Stromal cell of bone marrow (primary cell): ENCODE results near the gene DAB2IP.
A peak's percentile ranks its signal among the peaks of the same experiment; 100 is the strongest.
"Not testable (repeated sequence)": the region's sequence is repeated elsewhere in the genome, so short reads cannot be mapped to it uniquely, and the experiment has no call there.

ENCODE experiments used
- DNase-seq: peaks from one replicate; pipeline ENCODE4 v3.0.0-alpha.2; 2012; ENCODE audit warnings: low read depth

DAB2IP gene

DNA sequence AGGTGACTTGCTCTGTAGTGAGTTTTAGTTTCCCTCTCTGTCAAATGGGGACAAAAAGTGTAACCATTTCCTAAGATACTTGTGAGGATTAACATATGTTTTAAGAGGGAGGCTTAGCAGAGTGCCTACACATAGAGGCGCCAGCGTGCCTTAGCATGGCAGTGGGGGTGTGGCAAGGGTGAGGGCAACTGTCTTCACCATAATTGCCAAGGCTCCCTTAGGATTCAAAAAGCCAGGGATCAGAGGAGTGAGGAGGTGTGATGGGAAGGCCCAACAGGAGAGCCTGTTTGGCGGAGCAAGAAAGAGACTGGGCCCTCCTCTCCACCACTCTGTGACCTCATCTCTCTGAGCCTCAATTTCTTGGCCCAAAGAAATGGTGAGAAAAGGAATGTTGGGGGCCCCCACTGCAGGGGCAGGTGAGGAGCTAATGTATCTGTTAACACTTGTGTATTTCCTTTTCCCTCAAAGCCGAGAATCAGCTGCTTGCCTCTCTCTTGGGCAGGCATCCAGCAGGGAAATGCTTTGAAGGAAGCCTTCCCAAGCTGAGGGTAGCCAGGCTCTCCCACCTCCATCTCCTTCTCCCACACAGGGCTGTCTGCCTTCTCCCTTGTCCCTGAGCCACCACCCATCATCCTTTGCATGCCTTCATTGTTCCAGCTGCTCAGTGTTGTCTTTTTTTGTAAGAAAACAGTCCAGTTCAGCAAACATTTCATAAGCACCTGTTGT, 76.0 kb downstream of the DAB2IP start:
- no peak for DNase-seq

DNA sequence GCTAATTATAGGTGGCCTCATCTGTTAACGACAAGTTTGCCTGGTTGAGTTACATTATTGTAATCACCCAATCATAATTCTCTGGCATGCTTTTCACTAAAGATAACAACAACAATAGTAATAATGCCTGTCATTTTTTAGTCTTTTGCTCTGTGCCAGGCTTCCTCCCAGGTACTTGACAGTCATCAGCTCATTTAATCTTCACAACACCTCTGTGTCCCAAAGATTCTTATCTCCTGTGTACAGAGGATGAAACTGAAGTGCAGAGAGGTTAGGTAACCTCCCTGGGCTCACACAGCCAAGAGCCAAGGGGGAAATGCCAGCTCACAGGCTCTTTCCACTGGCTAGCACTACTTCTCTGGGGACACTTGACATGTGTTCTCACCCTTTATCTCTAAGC, 77.5 kb downstream of the DAB2IP start:
- no peak for DNase-seq

DNA sequence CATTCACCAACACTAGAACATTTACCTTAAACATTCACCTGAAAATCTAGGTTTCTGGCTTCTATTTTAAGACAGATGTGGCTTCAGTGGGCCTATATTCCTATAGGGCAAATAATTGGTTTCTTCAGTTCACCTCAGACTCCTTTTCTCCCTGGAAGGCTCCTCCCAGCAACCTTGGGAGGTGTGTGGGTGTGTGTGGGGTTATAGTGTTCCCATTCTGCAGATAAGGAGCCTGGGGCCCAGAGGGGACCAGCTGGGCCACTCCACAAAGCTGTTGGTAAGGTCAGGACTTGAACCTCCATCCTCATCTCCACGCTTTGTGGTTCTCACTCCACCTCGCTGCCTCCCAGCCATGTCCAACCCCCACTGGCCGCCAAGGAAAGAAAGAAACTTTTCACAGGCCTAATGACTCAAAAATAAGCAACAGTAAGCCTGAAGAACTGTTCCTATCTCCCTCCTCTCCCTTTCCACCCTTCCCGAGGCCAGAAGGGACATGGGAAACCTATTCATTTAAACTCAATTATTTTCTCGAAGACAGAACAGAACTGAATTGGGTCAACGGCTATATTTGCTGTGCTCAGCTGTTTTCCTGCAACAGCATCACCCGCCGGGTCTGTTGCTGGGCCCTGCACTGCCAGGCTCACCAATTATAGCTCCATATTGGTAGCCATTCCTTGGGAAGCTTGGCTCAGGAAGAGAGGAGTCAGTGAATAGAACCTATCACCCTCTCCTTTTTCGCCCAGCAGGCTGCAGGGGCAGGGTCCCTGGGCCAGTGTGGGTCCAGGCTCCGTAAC, 78.5 kb downstream of the DAB2IP start:
- no peak for DNase-seq

DNA sequence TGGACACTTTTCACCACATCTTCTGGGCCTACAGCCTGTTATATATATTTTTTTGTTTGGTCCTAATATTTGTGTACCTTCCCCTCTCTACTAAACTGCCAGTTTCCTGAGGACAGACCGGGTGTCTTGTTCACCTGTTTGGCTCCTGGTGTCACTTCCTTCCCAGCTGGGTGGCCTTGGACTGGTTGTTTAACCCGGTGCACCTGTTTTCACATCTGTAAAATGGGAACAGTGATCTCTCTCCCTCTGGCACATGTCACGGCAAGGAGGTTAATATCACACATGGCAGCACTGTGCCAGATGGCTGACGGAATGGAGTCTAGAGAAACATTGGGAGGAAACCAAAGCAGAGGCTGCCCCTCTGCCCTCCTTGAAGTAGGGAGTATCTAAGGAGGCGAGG, 79.7 kb downstream of the DAB2IP start:
- no peak for DNase-seq

DNA sequence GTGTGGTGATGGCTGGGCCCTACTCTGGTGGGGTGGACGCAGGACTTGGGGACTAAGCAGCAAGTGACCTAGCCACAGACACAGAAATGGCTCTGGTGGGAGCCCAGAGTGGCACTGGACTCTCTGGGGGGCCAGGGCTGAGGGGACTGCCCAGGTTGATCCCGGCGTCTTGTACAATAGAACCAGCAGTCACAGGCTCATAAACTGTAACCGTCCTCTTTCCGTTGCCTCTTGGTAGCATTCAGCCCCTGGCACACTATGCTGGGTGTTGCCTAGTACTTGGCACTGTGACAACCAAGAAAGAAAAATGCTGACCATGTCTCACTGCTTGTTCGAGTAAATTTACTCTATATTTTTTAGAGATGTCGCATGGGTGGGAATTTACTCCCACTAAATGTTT, 80.5 kb downstream of the DAB2IP start:
- no peak for DNase-seq

DNA sequence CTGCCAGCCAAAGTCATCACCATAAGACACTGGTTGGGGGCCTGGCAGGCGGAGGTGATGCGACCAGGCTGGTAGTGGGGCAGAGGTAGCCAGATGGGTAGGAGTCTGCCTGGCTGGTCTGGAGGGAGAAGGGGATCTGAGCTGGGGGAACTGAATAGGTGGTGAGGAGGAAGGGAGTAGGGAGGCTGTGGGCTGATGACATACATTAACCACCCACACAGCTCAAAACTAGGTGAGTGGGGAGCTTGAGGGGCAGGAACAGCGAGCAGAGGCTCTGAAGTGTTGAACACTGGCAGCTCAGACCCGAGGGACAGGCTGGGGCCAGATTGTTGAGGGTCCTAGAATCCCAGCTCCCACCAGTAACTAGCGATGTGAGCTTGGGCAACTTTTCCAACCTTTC, 81.0 kb downstream of the DAB2IP start:
- no peak for DNase-seq

DNA sequence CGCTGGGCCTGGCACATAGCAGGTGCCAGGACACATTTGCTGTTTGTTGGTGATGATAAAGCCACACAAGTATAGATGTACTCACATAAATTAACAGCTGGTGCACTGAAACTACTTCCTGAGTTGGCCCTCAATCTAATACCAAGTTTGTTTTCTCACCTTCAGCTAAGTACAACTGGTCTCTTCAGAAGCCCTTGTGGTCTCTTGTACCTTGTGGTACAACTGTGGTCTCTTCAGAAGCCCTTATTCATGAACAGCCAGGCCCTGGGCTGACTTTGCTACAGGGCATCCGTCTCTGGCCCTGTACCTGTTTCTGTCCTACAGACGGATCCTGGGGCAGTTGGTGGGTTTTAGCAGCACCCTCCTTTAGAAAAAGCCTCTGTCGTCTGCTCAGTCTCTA, 81.5 kb downstream of the DAB2IP start:
- DNase-seq, result no peak

DNA sequence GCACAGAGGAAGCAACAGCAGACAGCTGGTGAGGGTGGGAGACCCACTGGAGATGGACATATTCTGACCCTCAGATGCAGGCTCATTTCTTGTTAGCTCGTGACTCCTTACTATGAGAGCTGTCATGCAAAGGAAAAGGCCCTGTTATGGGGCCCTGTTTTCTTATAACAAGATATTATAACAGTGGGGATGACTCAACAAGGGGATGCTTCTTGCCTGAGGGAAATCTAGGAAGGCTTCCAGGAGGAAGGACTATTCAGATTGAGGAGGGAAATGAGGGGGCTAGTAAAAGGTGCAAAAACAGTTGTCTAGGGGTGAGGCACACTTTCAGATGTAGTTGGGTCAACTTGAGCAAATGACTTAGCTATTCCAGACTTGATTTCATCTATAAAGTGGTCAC, 83.0 kb downstream of the DAB2IP start:
- DNase-seq, result no peak

DNA sequence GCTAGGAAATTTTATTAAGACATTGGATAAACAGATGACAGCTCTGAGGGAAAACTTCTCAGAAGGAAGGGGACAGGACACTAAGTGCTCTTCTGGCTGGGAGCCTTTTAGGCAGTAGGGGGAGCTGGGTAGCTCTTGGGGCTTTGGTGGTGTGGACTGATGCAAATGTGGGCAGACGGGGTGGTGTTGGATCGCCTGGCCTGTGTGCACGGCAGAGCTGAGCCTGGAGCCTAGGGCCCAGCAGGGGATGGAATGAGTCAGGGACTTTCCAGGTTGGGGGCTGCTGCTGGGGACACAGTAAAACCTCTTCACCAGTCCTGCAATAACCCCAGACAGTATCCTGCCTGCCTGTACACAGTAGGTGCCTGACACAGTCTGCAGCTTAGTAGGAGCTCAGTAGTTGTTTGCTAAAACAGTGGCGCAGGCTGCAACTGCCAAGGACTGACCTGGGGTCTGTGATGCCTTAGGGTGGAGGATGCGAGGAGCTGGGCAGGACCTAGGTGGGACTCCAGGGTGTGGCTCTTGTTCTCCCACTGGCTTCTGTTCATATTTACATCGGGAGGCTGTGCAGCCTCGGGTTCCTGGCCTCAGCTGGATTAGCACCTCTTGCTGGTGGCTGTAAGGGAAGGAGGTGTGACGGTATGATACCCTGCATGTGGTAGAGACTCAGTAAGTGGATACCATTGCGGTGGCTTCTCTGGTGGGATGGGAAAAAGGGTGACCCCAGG, 83.8 kb downstream of the DAB2IP start:
- no peak for DNase-seq

DNA sequence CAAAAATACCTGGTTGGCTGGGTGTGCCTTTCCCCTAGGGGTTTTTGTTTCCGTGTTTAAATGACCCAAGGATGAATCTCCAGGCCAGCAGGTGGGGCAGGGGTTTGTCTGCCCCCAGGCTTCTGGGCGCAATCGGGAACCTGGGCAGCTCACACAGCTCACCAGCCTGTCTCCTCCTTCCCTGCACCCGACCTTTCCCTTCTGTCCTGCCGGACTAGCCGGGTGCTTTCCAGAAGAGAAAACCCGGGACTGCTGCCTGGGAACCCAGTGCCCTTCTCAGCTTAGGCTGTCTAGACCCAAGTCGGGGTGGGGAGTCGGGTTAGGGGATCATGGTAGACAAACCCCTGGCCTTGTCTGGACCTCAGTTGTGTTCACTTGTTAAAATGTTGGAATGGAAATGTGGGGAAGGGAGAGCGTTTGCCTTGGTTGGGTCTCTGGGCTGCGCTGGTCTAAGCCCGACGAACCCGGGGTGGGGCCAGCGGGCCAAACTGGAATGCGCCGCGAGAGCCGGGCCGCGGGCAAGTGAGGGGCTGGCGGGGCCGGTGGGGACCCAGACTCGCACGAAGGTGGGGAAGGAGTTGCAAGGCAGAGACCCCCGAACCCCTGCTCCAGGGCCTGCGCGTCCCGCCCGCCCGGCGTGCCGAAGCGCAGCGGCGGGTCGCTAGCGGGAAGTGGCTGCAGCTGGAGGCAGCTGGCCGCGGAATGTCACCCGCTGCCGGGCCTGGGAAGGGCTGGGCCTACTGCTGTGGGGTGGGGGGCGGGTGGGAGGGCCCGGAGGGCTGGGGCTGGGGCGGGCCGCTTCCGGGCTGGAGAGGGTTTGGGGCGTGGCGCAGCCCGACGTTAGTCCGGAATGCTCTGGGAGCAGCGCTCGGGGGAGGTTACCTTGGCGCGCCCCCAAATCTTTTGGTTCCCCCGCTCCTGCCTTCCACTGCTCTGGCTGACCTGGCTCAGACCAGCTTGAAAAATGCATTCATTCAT, 84.6 kb downstream of the DAB2IP start:
- no peak for DNase-seq

DNA sequence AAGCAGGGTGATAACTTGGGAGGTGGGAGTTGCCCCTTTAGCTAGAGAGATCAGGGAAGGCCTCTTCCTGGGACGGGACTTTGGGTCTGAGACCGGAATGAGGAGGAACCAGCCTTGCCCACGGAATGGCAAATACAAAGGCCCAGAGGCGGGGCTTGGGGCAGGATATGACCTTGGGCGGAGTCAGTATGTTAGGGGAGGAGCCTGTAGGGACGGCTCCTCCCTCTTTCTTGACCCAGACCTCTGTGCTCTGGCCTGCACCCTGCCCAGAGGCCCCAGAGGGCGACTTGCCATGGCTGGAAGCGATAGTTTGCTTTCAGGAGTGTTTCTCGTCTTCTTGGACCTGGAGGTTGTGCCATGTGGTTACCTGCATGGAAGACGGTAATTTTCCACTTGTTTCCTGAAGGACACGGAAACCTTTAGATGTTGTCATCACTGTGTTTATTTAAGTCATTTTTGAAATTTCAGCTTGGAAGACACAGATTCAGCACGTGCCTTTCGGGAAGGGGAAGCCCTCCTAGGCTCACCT, 85.6 kb downstream of the DAB2IP start:
- DNase-seq, result no peak

DNA sequence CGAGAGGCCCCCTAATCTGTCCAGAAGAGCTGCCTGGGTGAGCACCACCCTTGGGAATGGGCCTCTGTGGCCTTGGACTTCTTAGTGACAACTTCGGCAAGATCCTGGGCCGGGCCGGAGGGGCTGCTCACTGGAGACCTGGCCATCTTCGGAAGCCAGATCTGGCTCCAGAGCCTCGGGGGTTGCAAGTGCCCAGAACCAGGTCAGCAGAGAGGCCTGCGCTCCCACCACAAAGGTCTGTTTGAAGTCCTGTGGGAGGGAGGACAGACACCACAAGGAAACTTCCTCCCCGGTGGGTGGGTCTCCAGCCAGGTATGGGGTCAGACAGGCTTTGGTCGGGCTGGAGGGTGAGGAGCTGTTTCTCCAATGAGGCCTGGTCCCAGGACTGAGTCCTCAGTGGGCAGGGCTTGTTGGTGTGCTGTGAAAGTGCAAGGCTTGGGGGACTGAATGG, 86.1 kb downstream of the DAB2IP start:
- no peak for DNase-seq

DNA sequence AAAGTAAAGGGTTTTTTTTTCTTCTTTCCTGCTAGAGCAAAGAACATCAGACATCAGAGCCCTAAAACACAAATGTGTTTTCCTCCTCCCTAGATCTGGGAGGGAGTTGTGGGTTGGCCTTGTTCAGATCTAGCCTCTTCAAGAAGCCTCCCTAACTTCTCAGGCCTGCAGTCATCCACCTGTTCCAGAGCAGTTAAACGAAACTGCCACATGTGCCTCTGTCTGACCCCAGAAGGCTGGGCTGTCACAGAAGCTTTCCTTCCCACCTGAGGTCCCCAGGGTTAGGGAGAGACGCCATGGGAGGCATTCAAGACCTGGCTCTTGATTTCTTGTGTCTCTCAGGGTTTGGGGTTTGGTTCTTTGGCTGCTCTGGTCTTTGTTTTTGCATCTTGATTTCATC, 87.0 kb downstream of the DAB2IP start:
- no peak for DNase-seq

DNA sequence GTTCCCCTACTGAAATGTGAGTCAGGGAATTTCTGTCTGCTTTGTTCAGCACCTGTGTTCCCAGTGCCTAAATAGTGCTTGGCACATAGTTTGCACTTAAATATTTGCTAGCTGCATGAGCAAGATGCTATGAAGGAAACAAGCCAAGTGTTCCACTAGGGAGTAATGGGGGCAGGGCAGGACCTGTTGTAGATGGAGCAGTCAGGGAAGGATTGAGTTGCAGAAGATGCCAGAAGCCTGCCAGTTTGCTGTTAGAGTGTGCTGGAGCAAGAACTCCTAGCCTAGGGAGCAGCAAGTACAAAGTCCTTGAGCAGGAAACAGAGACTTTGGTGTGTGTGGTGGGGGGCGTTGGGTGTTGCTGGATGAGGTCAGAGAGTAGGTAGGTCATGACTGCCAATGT, 87.5 kb downstream of the DAB2IP start:
- DNase-seq, result no peak

DNA sequence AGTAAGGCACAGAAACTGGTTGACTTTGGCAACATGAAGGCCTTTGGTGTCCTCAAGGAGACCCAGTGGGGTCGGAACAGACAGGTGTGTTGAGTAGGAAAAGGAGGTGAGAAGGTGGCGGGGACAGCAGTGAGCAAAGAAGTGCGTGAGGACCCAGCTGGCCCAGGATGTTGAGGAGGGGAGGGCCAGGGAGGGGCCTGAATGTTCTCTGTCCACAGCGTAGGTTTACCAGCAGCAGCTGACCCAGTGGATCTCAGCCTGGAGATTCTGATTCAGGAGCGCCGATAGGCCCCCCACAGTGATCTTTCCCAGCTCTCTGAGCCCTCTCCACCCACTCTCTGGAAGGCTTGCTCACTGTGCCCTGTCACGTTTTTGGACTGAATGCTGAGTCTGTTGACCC, 88.5 kb downstream of the DAB2IP start:
- DNase-seq, result no peak

DNA sequence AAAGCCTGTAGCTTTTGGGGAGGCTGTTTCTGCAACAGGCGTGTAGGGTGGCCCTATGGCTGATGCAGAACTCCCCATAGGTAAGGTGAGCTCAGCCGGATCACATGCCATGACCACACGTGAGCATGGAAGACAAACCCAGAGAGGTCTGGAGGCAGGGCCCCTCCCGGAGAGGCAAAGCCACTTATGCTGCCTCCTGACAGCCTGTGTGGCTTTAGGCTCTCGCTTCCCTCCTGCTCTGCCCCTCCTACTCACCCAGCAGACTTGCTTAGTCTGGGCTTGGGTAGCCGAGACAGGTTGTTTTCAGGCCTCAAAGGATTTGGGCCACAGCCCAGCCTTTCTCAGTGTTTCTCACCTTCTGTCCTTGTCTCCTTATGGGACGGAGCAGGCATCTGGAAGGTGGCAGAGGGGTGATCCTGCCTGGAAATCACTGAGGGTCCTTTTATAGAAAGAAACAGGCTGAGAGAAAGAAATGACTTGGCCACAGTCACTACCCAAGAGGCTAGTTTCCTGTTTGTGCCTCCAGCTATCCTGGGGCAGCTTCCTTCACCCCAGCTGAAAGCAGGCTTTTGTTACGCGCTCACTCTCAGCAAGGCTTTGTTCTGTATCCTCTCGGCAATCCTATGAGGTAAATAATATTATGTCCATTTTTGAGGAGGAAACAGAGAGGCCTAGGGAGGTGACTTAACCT, 89.9 kb downstream of the DAB2IP start:
- no peak for DNase-seq

DNA sequence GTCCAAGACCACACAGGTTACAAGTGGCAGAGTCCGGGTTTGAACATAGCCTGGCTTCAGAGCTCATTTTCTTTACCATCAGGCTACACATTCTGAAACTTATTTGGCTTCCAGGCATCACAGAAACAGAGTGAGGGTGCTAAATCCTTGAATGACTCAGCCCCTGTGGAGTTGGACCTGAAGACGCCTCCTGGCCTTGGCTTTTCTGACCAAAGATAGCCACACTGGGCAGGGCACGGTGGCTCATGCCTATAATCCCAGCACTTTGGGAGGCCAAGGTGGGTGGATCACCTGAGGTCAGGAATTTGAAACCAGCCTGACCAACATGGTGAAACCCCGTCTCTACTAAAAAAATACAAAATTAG, 90.5 kb downstream of the DAB2IP start:
- not testable (repeated sequence) for DNase-seq

DNA sequence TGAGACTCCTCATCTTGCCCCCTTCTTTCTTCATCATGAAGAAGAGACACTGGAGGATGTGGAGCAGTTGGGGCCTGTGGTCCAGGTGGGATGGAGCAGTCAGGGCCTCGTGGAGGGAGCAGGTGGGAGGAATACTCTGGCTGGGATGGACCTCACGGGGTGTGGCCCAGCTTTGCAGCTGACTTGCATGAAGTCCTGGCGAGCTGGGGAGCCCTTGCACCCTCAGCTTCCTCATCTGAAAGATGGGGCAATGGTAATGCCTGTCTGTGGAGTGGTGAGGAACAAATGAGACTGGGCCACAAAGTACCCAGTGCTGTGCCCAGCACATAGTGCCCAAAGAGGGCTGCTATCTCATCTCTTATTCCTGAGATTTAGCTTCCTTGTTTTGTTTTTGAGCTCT, 91.5 kb downstream of the DAB2IP start:
- DNase-seq, result no peak

DNA sequence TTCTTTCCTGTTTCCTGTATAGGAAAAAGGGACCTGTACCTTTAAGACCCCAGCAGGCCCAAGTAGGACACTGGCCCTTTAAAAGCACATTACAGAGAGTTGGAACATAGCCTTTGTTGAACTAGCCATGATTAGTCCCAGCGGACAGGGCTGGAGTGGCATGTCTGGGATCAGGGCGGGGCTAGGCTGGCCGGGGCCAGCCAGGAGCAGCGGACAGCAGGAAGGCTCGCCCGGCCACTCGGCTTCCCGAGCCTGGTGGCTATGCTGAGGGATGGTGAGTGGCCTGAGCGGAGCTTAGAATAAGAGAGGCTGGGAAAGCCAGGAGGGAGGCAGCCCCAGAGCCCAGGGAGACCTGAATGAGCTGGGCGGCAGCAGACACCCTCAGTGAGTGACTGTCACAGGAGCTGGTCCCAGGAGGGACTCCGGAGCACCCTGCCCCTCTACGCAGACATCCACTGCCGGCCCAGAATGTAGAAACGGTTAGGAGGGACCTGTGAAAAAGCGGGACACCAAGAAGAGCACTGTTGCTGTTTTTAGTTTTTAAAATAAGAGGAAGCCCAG, 92.1 kb downstream of the DAB2IP start:
- DNase-seq, result peak; percentile 72

DNA sequence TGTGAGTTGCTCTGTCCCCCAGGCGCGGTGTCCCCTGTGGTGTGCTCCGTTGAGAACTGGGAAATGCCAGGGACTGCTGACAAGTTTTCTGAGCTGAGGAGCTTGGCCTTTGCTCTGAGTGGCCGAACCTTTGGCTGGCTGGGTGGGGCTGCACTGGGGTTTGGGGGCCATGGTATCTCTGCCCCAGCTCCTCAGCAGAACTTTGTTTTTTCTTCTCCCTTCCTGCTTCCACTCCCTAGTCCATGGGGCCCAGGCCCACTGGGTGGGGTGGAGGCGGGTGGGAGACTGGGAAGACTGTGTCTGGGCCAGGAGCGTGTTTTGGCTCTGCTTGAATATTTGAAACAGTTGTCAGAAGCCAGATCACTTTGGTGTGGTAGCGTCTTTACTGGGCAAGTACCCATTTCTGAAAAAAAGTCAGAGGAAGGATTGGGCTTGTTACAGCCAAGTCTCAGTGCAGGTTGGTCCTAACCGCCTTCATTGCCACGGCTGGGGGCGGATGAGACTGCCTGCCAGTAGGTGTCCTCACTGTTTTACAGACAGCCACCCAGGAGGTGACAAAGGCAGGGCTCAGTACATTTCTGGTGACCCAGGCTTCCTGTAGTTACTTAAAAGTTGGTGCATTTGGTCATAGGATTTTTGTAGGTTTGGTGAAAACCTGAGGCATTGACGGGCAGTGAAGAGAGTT, 92.7 kb downstream of the DAB2IP start:
- DNase-seq, result no peak
